ENCODE measurements around the gene GPRASP3.

- no peak for TF ChIP-seq CTCF (IDR thresholded peaks at IDR 0.05)
- no peak for TF ChIP-seq ATF2 (CRISPR knock-in tag; IDR thresholded peaks at IDR 0.05; ENCODE audit: borderline replicate concordance, low read depth)
- TF ChIP-seq CREB1 (CRISPR knock-in tag; IDR thresholded peaks at IDR 0.05) = no peak
These were observed 24.2 kb upstream of the GPRASP3 start for GRCh38 chrX:102696306-102696705.
